Measurements from ENCODE around the gene KRTAP17-1. TPM values are rescaled to one million over a fixed set of nuclear protein-coding genes. Genes with fewer than 3 reads are reported as not detected.
"Not testable (repeated sequence)": the region's sequence is repeated elsewhere in the genome, so short reads cannot be mapped to it uniquely, and the experiment has no call there.

The KRTAP17-1 gene
- total and polyA plus RNA-seq, 8 donors: not detected

GRCh38 chr17:41278176-41278955 is 37.1 kb downstream of the KRTAP17-1 start:
- ATAC-seq: no peak
- intact Hi-C loops (cut with DNase I): no loop called here

GRCh38 chr17:41275648-41276190 is 39.8 kb downstream of the KRTAP17-1 start, which contains the start of gene KRTAP9-7:
TSS of gene KRTAP9-7 (plus strand) at chr17:41275698. CDS start at chr17:41275698, 0 bp downstream.
- H3K27me3 ChIP-seq; H3K4me3 ChIP-seq; intact Hi-C loops (cut with DNase I); H3K9me3 ChIP-seq; ATAC-seq; DNase-seq; H3K36me3 ChIP-seq; H3K27ac ChIP-seq; H3K4me1 ChIP-seq: not testable (repeated sequence)

More at GRCh38 chr17:41278176-41278955, 37.1 kb downstream of the KRTAP17-1 start:
- no peak for DNase-seq
- peaks cover 0 to 11% of the 10 kb centered on the region in 2 donors for H3K27me3 ChIP-seq
- no peaks in the 10 kb centered on the region for H3K4me1 ChIP-seq
- no peak overlapping the region for H3K4me3 ChIP-seq
- no peaks in the 10 kb centered on the region for H3K36me3 ChIP-seq
- H3K27ac ChIP-seq: no peak overlapping the region
- no peaks in the 10 kb centered on the region for H3K9me3 ChIP-seq
- no peak for TF ChIP-seq CTCF (IDR thresholded peaks at IDR 0.05)

GRCh38 chr17:41271858-41272257 is 43.7 kb downstream of the KRTAP17-1 start:
- Histone ChIP-seq H3K4me1 (no peaks in the 10 kb centered on the region), H3K36me3 (no peaks in the 10 kb centered on the region), H3K27ac (no peak overlapping the region), H3K4me3 (no peak overlapping the region), H3K9me3 (no peaks in the 10 kb centered on the region), H3K27me3 (peaks cover 0 to 7% of the 10 kb centered on the region in 2 donors)
- ATAC-seq: no peak
- no peak for TF ChIP-seq CTCF (IDR thresholded peaks at IDR 0.05)
- intact Hi-C loops (cut with DNase I): no loop called here
- no peak for DNase-seq

GRCh38 chr17:41271323-41271722 is 44.2 kb downstream of the KRTAP17-1 start:
- H3K27me3 ChIP-seq; intact Hi-C loops (cut with DNase I); H3K4me1 ChIP-seq; ATAC-seq; H3K9me3 ChIP-seq; H3K4me3 ChIP-seq; H3K27ac ChIP-seq; DNase-seq; H3K36me3 ChIP-seq: not testable (repeated sequence)

GRCh38 chr17:41267711-41268110 is 47.8 kb downstream of the KRTAP17-1 start:
- DNase-seq (no peak), ATAC-seq (no peak)
- H3K4me3 ChIP-seq: no peak overlapping the region
- no peaks in the 10 kb centered on the region for H3K36me3 ChIP-seq
- no peak for TF ChIP-seq CTCF (IDR thresholded peaks at IDR 0.05)
- intact Hi-C loops (cut with DNase I): no loop called here
- no peaks in the 10 kb centered on the region for H3K9me3 ChIP-seq
- H3K4me1 ChIP-seq: no peaks in the 10 kb centered on the region
- peaks cover 0 to 4% of the 10 kb centered on the region in 2 donors for H3K27me3 ChIP-seq
- no peak overlapping the region for H3K27ac ChIP-seq

- intact Hi-C loops (cut with DNase I): no loop called here
- peaks cover 0 to 4% of the 10 kb centered on the region in 2 donors for H3K27me3 ChIP-seq
- ATAC-seq (no peak), DNase-seq (no peak)
- no peaks in the 10 kb centered on the region for H3K9me3 ChIP-seq
- no peak within 1 kb of the TSS for H3K27ac ChIP-seq
- H3K36me3 ChIP-seq: no peaks in the 10 kb centered on the region
- H3K4me1 ChIP-seq: no peaks in the 10 kb centered on the region
- no peak for TF ChIP-seq CTCF (IDR thresholded peaks at IDR 0.05)
- H3K4me3 ChIP-seq: no peak within 1 kb of the TSS
These were observed 50.4 kb downstream of the KRTAP17-1 start, which contains the start of gene KRTAP9-6 for GRCh38 chr17:41265078-41265477. TSS of gene KRTAP9-6 (plus strand) at chr17:41265378. CDS start at chr17:41265378, 0 bp downstream.

Data from left lung (tissue), 10 donors.